ENCODE results near the gene RAB27A. TPM values are rescaled to one million over a fixed set of nuclear protein-coding genes. Genes with fewer than 3 reads are reported as not detected.
"Not testable (repeated sequence)": the region's sequence is repeated elsewhere in the genome, so short reads cannot be mapped to it uniquely, and the experiment has no call there.

Gene RAB27A
- total and polyA plus RNA-seq, 9 of the 15 experiments (the other 6 are each of a cell fraction or from before 2014, with no cell fraction given), result 31.5 to 171 (median 80.4) TPM

DNA sequence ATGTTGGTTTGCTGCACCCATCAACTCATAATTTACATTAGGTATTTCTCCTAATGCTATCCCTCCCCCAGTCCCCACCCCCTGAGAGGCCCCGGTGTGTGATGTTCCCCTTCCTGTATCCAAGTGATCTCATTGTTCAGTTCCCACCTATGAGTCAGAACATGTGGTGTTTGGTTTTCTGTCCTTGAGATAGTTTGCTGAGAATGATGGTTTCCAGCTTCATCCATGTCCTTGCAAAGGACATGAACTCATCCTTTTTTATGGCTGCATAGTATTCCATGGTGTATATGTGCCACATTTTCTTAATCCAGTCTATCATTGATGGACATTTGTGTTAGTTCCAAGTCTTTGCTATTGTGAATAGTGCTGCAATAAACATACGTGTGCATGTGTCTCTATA lies 9.0 kb downstream of the RAB27A start:
- H3K9ac ChIP-seq (ENCODE audit: insufficient read depth in 1 of 2, low read depth in 2 of 2, low read length in 2 of 2); H2AFZ ChIP-seq (ENCODE audit: low read depth, low read length); H3K9me3 ChIP-seq (replicated peaks; ENCODE audit: control insufficient read depth, insufficient read depth, low read depth, low read length); ATAC-seq; BruUV-seq (replicated peaks); FAIRE-seq; H3K4me2 ChIP-seq (ENCODE audit: insufficient read depth, low read length); H3K4me3 ChIP-seq; DNase-seq (ENCODE audit: extremely low read depth in 1 of 4, low spot score in 3 of 4); intact Hi-C loops (cut with micrococcal nuclease); CTCF ChIA-PET (ENCODE audit: low intra/inter-chr PET ratio); H3K9me1 ChIP-seq (ENCODE audit: control insufficient read depth, insufficient read depth, low read length); H3K27me3 ChIP-seq (ENCODE audit: control insufficient read depth in 2 of 2, insufficient read depth in 2 of 2, low read length in 2 of 2): not testable (repeated sequence)
- Histone ChIP-seq H3K79me2 (ENCODE audit: control insufficient read depth, insufficient read depth, low read length) (peaks cover 92% of the 10 kb centered on the region), H3K36me3 (ENCODE audit: control insufficient read depth, insufficient read depth, low read length) (peaks cover 28% of the 10 kb centered on the region), H3K27ac (ENCODE audit: extremely low read depth, low read depth, low read length) (peak overlapping the region; percentile 86; the same call in 1 of the 3 replicates), H3K4me1 (replicated peaks in 1 of 2; ENCODE audit: control insufficient read depth in 2 of 2, insufficient read depth in 2 of 2, low read length in 2 of 2) (peaks cover 32 to 75% of the 10 kb centered on the region in 2 experiments), H4K20me1 (replicated peaks; ENCODE audit: control insufficient read depth, insufficient read depth, low read length) (peaks cover 10% of the 10 kb centered on the region; the same call in 1 of the 2 replicates)
- 65% methylated on average over 2 of the region's 2 CpGs for WGBS (ENCODE audit: insufficient coverage, low coverage, missing lambda C conversion rate)
- TF ChIP-seq TRIM24 (IDR thresholded peaks at IDR 0.05) (peak in 1 of 2 experiments; percentile 20; a peak in 1 of 4 replicates), HDAC1 (IDR thresholded peaks at IDR 0.05) (0 out of 4 replicates have a peak, but pooled peaks of 1 of the 2 experiments have one; percentile 20), KDM1A (IDR thresholded peaks at IDR 0.05) (peak; percentile 69 to 84; a peak in 3 of 4 replicates), ESRRA (IDR thresholded peaks at IDR 0.05; ENCODE audit: borderline replicate concordance, low read depth) (peak; percentile 71), GATAD2A (IDR thresholded peaks at IDR 0.05) (0 out of 2 replicates have a peak, but pooled peaks have one; percentile 17), HDAC2 (IDR thresholded peaks at IDR 0.05) (peak; percentile 83), CHAMP1 (IDR thresholded peaks at IDR 0.05) (peak; percentile 60; the same call in 1 of the 2 replicates), ZNF146 (CRISPR knock-in tag; IDR thresholded peaks at IDR 0.05; ENCODE audit: unreplicated experiment) (peak; percentile 90), SMARCA5 (IDR thresholded peaks at IDR 0.05) (peak; percentile 85), BCOR (IDR thresholded peaks at IDR 0.05) (peak; percentile 90), EHMT2 (IDR thresholded peaks at IDR 0.05) (0 out of 2 replicates have a peak, but pooled peaks have one; percentile 45), SOX6 (IDR thresholded peaks at IDR 0.05) (peak; percentile 43; the same call in 1 of the 2 replicates)
- TF ChIP-seq, protein P1, sequence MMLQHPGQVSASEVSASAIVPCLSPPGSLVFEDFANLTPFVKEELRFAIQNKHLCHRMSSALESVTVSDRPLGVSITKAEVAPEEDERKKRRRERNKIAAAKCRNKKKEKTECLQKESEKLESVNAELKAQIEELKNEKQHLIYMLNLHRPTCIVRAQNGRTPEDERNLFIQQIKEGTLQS (IDR thresholded peaks at IDR 0.05), result peak; percentile 74
- TF ChIP-seq, protein P1 (CRISPR knock-in tag; conservative IDR thresholded peaks at IDR 0.05), result not testable (repeated sequence)
- TF ChIP-seq, protein P2, sequence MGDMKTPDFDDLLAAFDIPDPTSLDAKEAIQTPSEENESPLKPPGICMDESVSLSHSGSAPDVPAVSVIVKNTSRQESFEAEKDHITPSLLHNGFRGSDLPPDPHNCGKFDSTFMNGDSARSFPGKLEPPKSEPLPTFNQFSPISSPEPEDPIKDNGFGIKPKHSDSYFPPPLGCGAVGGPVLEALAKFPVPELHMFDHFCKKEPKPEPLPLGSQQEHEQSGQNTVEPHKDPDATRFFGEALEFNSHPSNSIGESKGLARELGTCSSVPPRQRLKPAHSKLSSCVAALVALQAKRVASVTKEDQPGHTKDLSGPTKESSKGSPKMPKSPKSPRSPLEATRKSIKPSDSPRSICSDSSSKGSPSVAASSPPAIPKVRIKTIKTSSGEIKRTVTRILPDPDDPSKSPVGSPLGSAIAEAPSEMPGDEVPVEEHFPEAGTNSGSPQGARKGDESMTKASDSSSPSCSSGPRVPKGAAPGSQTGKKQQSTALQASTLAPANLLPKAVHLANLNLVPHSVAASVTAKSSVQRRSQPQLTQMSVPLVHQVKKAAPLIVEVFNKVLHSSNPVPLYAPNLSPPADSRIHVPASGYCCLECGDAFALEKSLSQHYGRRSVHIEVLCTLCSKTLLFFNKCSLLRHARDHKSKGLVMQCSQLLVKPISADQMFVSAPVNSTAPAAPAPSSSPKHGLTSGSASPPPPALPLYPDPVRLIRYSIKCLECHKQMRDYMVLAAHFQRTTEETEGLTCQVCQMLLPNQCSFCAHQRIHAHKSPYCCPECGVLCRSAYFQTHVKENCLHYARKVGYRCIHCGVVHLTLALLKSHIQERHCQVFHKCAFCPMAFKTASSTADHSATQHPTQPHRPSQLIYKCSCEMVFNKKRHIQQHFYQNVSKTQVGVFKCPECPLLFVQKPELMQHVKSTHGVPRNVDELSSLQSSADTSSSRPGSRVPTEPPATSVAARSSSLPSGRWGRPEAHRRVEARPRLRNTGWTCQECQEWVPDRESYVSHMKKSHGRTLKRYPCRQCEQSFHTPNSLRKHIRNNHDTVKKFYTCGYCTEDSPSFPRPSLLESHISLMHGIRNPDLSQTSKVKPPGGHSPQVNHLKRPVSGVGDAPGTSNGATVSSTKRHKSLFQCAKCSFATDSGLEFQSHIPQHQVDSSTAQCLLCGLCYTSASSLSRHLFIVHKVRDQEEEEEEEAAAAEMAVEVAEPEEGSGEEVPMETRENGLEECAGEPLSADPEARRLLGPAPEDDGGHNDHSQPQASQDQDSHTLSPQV (IDR thresholded peaks at IDR 0.05), result 0 out of 2 replicates have a peak, but pooled peaks have one; percentile 14
- POLR2A ChIA-PET, result interaction anchor here (1.0 to 3.4 kb wide), 3 partner anchors 11 to 31 kb away, joined by 3 to 14 read pairs (median 4); no protein-coding TSS in a partner anchor
- in situ Hi-C loops (cut with MboI), result loop anchor here (5.0 kb wide), 1 partner anchor 38 kb away; no protein-coding TSS in a partner anchor
